Activated CD4-positive, alpha-beta T cell treated with anti-CD3 and anti-CD28 coated beads for 48 hours (primary cell): ENCODE results near the gene TM9SF3.

Source experiments
- DNase-seq: peaks from one replicate; pipeline ENCODE4 v3.0.0-alpha.2; 2020

Gene TM9SF3

DNA sequence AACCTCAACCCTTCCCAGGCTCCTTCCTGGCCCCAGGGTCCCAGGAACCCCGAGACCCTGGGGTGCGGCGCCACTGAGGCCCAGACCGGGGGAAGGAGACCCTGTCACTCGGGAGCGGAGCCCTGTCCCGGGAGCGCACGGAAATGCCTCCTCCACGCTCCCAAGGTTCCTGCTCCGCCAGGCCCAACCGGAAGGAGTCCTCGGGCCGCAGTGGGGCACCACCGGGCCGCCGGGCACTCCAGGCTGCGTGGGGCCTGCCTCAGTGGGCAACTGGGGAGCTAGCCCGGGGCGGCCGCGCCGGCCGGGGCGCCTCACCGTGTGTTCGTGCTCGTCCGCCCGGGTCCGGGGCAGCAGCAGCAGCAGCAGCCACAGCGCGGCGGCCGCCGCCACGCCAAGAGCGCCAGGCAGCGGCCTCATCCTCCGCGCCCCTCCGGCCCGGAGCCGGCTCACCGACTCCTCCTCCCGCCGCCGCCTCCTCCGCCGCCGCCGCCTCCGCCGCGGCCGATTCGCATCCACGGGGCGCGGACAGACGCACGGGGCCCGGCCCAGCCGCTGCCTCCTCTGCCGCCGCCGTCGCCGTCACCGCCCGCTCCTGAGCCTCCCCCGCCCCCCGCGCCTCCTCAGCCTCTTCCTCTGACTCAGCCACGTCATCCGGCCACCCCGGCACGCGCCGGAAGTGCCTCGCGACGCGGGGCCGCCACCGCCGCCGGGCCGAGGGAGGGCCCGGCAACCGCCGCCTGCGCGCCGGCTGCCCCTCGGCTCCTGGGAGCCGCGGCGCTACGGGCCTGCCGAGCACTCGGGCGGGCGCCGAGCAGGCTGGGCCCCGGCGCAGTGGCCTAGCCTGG lies at the start of gene TM9SF3:
Gene TM9SF3, minus strand, starts transcription at position 594 of the 845 bp plus-strand sequence. Its CDS starts 177 bp downstream, at position 417.
- peak; percentile 94 for DNase-seq

DNA sequence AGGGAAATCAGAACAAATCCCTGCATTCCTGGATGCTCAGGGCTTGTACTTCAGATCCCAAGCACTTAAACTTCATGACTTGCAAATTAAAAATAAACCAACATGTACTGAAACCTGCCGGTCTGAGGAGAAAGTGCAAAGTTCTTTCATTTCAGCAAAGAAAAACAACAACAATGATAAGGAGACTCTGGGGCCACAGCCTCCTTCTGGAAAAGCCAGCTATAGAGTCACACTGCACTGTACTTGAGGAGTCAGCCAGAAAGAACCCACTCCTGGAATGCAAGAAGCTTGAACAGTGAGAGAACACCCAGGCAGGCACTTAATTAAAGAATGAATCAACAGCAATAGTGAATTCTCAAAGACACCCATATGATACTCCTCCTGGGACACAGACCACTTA lies 49.7 kb upstream of the TM9SF3 start:
- no peak for DNase-seq

DNA sequence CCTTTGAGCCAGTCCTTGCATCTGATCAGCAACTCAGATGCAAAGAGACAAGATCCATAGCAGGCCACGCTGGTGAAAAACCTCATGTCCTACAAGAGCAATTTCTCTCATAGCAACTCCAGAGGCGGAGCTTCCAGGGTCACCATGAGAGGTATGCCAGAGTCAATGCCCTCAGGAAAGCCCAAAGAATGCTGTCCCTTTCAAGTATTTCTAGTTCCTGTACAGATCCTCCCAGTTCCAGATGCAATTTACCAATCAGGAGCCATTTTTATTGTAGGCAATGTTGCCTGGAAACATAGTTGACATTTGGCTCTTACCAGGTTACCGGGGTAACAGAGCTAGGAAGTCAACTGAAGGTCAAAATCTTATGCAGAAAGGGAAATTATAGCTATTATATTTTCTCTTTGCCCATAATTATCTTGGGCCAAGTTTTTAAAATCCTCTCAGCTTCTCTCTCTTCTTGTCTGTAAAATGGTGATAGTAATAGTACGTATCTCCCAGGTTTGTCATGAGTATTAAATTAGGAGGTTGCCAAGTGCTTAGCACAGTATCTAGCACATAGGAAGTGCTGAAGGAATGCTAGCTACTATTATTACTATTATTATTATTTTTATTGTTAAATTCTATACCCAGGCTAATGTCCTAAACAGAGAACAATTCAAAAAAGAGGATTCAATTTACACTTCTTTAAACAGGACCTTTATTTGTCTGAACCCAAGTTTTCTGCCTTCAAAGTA lies 46.3 kb upstream of the TM9SF3 start:
- no peak for DNase-seq

DNA sequence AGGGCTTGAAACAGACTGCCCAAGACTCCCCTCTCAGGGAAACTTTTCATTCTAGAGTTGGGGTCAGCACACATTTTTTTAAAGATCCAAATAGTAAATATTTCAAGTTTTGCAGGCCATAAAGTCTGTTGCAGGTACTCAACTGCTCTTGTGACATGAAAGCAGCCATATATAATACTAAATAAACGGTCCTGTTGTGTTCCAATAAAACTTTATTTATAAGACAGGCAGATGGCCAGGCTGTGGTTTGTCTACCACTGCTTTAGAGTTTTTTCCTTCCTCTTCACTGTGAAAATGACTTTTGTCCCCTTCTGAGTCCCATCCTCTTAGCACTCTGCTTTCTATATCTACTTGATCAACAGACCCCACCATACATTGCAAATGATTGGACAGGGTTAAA lies 40.5 kb upstream of the TM9SF3 start:
- DNase-seq = no peak

DNA sequence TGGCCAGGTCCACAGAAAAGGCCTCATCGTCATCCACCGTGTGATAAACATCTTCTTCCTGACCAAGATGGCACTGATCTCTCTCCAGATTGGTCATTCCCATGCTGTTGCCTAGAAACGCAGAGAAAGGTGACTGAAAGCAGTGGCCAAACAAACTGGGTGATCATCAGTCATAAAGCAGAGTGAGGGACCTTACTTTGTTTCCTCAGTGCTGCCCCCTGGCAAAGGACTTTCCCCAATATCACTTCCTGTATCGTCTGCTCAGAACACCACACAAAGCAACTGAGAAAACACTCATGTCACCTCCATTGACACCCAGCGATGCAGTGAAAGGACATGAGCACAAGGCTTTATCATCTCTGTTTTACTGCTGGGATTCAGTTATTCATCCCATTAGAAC lies 40.0 kb upstream of the TM9SF3 start:
- DNase-seq = no peak

DNA sequence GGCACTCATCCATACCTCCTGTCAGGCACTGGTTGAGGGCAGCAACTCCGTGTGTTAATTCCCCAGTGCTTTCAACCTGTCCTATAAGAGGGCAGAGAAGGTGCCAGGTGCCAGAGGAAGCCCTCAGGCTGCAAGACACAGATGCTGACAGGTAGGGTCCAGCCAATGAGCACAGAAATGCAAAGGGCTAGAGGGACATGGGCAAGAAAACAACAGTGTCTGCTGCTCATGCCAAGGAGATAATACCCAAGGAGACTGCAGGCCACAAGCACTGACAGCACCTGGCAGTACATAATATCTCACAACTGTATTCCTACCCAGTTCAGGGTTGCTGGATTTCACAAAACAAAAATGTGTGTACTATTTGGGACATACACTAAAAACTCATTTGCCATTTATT lies 38.4 kb upstream of the TM9SF3 start:
- DNase-seq = no peak

DNA sequence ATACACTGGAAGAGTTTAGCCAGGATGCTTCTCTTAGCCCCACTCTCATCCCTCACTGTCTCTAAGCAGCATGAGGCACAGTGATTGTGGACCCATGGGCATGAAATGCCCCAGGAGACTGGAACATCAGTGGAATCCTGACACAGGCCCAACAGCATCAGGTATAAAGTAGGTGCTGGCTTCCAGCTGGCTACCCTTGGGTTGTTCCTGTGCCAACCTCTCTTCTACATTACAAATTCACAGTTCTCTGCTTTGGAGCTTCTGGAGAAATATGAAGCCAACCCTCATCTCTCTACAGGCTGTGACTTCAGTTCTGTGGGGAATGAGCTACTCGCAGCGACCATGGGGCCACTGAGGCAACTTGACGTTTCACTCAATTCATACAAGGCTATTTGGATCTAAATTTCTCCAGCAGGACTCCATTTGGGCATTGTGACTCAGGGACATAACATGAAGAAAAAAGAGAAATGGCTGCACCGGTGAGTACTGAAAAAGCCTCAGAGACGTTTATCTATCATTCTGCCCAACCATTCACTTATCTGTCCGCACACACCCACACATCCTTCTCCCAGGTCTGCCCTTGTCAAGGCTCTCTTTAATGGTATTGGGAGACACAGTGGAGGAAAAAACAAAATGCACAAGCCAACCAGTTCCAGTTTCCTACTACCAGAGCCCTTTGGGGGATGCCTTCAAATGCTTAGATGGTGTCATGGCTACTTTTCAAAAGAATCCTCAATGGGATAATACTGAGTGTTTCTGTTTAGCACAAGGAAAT lies 35.4 kb upstream of the TM9SF3 start:
- DNase-seq = no peak

DNA sequence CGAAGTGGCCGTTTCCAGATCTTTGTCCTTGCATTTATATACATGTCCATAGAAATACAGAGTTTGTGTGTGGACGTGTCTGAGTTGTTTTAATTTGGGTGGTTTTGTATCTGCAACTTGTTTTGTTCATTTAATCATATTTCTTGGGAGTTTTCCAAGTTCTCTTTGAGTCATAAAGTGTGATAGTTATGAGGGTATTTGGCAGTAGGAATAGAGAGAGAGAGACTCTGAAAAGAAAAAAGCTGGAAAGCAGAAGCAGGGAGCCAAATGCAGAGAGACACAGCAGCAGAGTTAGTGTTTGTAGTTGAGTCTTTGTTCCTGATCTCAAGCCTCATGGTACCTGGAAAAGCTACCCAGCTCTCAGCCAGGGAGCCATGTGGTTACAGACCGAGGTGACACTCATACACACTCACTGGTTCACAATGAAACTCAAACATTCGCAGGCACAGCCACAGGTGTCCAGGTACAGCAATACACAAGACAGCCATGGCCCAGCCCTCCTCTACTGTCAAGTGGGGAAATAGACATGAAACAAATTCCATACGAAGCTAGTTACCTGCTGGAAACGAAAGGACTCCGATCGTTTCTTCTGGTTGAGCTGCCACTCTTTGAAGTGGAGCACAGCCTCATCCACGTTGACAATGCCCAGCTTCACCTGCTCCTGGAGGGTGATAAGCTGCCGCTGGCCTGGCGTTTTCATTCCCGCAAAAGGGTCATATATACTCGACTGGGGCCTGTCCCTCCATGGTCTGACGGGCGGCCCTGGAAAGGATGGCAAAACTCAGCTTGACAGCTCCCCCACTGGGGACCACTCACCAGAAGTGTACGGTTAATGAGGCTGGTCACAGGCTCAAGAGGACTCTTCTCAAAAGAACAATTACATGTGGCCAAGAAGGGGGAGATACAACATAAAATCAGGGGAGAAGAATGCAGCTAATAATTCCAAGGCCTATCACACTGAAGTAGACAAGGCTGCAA lies 33.3 kb upstream of the TM9SF3 start:
- DNase-seq = no peak

DNA sequence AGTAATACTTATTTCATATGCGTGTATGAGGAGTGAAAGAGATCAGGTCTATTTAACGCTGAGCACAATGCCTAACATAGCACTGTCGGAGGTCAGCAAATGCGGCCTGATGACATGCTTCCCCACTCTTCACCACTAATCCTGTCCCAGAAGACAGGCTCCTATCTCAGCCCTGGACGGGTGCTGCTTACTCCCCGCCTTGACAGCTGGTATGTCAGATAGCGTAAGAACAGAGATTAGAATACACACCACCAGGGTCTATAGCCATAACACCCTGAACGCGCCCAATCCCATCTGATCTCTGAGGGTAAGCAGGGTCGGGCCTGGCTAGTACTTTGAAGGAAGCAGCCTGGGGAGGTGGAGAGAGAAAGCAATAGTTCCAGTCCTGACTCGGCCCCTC lies 32.3 kb upstream of the TM9SF3 start:
- no peak for DNase-seq

DNA sequence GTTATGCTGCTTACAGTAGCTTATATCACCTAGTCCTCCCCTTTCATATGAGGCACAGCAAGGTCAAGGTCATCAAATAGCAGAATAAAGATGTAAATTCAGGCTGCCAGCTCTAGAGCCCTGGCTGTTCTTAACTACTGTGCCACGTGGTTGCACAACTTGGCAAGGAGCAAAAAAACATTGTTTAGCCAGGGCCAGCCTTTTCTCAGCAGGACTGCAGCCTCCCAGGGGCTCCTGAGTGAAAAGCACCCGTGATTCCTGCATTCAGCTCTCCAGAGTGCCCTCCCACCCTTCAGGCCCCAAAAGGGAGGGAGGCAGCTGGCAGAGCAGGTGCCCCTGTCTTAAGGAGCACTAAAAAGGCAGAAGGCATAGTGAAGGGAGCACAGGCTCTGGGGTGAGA lies 31.8 kb upstream of the TM9SF3 start:
- DNase-seq = no peak

DNA sequence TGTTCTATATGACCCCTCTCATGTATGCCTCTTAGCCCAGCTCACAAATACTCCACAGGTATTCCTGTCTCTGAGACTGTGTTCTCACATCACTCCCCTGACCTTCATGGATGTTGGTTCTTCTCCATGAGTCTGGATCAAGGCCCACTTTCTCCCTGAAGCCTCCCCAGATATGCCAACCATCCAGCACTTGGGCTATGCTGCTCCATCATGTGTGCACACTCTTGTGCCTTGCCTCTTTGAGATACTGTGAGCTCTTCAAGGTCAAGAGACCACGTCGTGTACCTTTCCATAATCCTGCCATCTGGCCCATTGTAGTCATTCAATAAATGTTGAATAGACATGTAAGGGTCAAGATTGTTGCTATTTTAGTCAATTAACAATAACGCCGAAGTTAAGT lies 30.1 kb upstream of the TM9SF3 start:
- no peak for DNase-seq

DNA sequence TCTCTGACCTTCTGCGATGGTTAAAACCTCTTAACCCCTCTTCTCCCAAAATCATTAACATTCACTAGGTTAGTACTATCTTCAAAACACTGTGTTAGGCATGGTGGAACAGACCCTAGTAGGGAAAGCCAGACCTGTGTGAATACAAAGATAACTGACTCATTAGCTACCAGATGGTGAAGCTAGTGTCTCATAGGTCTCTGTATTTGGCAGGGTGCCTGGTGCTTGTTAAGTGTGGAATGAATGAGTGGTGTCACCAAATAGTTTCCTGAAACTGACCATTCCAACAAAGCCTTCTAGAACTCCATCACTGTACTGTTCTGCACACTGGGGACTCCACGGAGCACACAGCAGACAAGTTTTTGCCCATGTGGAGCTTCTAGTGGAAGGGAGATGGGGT lies 27.7 kb upstream of the TM9SF3 start:
- DNase-seq = no peak

DNA sequence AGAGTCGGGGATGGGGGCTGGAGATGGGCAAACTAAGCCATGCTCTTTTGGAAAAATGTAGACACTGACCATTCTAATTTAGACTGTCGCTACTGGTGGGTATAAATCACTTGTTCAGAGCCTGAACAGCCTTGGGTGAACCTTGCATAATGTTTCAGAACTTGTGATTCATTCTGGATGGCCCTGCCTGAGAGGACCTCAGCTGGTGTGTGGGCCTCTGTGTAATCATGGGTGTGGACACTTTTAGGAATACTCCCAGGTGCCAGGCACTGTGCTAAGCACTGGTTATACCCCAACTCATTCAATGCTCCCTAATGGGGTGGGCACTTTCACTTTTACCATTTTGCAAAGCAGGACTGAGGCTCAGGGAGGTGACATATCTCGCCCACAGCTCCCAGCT lies 26.8 kb upstream of the TM9SF3 start:
- DNase-seq = no peak

DNA sequence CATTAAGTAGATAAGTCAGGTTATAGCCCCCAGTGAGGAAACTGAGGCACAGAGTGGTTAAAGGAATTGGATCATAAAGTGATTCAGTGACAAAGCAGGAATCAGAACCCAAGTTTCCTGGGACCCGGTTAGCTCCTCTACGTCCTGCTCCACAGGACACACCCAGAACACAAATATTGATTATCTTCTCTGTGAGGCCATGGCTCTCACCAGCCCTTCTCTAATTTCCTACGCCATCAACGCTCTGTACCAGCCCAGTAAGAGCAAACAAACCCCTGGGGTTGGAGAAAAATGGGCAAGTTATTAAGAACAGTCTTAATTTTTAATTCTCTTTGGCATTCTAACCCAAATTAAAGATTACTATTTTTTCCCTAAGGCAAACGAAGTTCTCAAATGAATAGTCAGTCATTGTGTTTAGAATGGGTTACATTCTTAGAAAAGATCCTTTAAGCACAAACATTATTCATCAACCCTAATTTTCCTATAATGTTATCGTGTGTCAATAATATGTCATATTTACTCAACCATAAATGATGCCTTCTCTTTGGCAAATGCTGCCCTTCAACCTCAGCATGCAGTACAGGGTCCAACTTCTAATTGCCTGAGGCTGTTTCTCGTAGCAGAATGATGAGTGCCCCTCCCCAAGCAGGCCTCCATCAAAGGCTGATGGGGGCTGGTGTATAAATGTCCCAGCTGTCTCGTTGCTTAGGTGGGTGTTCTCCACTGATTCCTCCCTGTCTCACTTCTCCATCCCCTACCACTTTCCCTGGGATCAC lies 25.4 kb upstream of the TM9SF3 start:
- no peak for DNase-seq

DNA sequence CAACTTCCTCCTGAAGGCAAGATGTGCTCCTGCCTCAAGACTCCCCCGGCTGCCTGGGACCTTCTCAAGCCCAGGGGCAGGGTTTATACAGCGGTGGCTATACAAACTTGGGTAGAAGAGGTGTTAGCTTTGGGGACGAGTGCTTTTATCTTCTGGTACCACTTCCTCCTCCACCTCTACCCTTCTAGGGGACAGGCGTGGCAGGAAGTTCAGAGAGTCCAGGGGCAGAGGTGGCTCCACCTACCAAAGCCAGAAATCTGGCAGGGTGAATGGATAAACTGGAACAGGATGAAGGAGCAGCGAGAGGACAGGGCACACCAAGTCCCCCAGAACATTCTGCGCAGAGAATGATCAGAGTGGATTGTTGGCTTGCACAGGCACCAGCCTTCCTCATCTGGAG lies 24.0 kb upstream of the TM9SF3 start:
- DNase-seq = no peak

DNA sequence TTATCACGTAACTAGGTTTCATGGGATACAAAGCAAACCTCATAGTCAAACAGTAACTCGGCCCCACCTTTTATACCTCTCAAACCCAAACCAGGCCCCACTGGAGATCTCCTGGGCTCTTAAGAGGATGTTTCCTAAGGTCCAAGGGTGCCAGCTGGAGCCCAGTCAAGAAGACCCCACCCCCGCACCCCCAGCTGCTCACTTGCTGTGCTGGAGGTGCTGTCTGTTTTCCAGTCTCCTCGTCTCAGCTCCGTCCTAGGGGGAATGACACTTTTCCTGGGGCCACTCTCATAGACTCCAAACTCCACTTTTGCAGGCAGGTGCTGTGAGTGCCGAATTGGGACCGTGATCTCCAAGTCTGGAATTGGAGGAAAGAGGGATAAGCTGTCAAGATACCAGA lies 22.7 kb upstream of the TM9SF3 start:
- no peak for DNase-seq

DNA sequence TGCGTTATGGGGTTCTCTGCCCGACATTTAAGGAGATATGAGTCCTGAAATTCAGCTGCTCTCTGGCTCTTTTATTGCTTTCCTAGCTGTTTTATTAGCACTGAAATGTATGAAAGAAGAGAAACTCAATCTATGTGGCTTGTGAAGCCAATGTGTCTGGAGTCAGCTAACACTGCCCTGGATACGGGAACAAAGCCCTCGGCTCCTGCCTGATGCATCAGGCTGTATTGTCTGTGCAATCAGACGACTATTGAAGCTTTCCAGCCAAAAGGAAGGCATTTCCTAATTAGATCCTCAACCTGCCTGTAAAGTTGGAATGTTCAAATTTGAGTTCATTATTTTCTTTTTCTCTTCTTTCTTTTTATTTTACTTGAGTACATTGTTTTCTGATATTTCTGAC lies 22.0 kb upstream of the TM9SF3 start:
- DNase-seq = no peak

DNA sequence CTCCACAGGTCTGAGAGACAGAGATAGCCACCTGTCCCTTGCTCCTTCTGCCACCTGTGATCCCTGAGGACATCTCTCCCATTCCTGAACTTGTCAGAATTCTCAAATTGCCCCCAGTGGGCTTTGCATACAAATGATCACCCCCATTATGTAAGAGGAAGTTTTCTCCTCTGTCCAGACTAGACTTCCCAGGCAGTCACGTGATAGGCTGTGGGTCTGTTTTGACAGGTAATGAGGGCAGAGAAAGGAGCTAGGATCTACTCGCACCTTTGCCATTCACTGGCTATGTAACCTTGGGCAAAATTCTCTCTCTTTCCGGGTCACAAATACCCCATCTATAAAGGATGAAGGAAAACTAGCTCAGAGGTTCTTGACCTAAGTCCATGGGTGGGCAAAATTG lies 21.4 kb upstream of the TM9SF3 start:
- DNase-seq = no peak

DNA sequence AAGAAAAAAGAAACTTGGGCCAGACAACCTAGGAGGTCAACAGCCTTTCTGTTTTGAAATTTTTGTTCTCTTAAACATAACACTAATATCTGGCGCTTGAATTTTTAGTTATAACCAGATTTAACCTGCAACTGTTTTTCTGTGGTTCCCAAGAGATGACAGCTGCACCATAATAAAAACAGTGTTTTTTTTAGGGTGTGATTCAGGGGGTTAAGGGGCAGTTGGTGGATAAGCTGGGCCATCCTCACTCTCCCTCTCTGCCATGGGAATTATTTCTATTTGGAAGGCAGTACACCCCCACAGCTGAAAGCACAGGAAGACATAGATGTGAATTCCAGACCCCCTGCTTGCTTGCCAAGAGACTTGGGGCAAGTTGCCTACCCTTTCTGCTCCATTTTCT lies 20.1 kb upstream of the TM9SF3 start:
- no peak for DNase-seq

DNA sequence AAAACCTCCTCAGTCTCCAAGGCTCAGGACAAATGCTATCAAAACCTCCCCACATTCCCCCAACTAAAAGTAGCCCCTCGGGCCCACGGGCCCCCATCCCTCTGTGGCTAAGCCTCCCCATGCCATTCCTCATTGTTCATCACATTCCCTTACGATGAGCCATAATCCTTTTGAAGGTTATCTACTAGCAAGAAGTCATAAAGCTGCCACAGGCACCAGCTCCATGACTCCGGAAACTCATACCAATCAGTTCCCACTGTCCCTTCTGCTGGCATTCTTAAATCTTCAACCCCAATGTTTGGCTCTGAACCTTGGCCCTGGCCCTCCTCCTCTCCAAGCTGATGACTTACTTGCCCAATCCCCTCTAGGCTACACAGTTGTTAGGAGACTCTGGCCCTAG lies 19.4 kb upstream of the TM9SF3 start:
- no peak for DNase-seq

DNA sequence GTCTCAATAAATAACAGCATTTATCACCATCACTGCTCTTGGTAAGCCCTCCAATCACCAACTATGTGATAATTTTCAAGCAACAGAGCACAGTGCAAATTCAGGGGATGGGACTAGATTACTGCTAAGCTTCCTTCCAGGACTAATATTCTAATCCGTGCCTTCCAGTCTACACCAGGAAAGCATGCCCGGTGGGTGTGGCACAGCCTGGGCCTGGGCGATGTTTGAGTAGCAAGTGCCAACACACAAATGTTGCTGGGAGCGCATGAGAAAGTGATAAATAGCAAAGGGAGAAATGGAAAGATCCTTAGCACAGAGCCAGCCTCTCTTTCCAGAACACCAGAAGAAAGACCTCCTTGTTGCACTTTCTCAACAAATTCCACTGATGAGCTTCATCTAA lies 13.5 kb upstream of the TM9SF3 start:
- no peak for DNase-seq

DNA sequence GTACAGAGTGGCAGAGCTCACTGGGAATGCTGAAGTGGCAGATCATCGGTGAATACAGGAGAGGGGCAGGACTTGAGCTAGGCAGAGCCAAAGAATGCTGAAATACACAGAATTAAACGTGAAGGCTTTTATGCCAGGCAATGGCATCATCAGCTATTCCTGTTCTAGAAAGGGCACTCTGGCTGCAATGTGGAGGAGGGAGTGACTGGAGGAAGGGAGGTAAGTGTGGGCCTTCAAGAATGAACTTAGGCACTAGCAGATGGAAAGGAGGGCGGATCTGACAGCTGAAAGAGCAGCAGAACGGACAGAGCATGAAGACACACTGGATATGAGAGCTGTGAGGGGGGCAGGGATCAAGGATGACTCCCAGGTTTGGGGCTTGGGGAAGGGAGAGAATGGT lies 12.0 kb upstream of the TM9SF3 start:
- DNase-seq = no peak
